K562 (cell line): ENCODE data around the gene GLIS1. TPM values are rescaled to one million over a fixed set of nuclear protein-coding genes. Genes with fewer than 3 reads are reported as not detected.

ENCODE experiments used
- ATAC-seq: fragments of 200-7000 bp; cut with Tn5 transposase; 3 replicates; pipeline ENCODE4 v1.9.1; 2020; ENCODE audit warnings: moderate library complexity
- BruUV-seq: library from RNA; stranded (reverse); fragments of 400-500 nt; replicated peaks from 2 replicates; lab custom pipeline; 2021; lab: Mats Ljungman, UMichigan
- CTCF ChIA-PET: fragments of 300-600 bp; formaldehyde crosslinking; extraction: SDS; loops from one replicate; lab custom pipeline; 2021; ENCODE audit warnings: low intra/inter-chr PET ratio; lab: Yijun Ruan, JAX
- POLR2A ChIA-PET: fragments of 300-600, 350-650 bp; sonication (Branson Sonifier 250); formaldehyde crosslinking; extraction: SDS; loops from one replicate; lab custom pipeline; 2021; ENCODE audit warnings: antibody characterized with exemption, inconsistent platforms; lab: Yijun Ruan, JAX
- DNase-seq, 4 experiments: peaks; one replicate each; pipeline versions ENCODE4 v3.0.0 to v3.0.0-alpha.2; 2011 to 2018; ENCODE audit warnings: low spot score in 3 of 4, mixed read lengths in 3 of 4; ENCODE audit errors: extremely low read depth in 1 of 4
- FAIRE-seq: peaks from 2 replicates; lab custom pipeline; 2011; peaks lifted over from hg19 to GRCh38; lab: Jason Lieb, UNC
- H2AFZ ChIP-seq: 2 replicates; pipeline ENCODE4 v1.6.0; 2011; ENCODE audit warnings: low read depth, low read length, control low read depth, inconsistent platforms
- H3K27ac ChIP-seq: fragments of 200-600 bp; 3 replicates; pipeline ENCODE4 v1.8.0; 2011; ENCODE audit warnings: low read depth, mild to moderate bottlenecking, control low read depth, inconsistent platforms, low read length, moderate library complexity, mixed read lengths; ENCODE audit errors: extremely low read depth
- H3K27me3 ChIP-seq, 2 experiments: fragments of 300-600 bp in 1 of 2; 2 replicates in 1 of 2; 3 replicates in 1 of 2; pipeline versions ENCODE4 v1.6.0 to v1.8.0; 2011; ENCODE audit warnings: inconsistent platforms in 2 of 2, low read length in 2 of 2, mild to moderate bottlenecking in 1 of 2, mixed read lengths in 1 of 2, moderate library complexity in 1 of 2; ENCODE audit not compliant: control insufficient read depth in 2 of 2, insufficient read depth in 2 of 2
- H3K36me3 ChIP-seq: fragments of 300-600 bp; 3 replicates; pipeline ENCODE4 v1.8.0; 2011; ENCODE audit warnings: mild to moderate bottlenecking, low read length, inconsistent platforms; ENCODE audit not compliant: control insufficient read depth, insufficient read depth
- H3K4me1 ChIP-seq, 2 experiments: fragments of 200-600 bp in 1 of 2; replicated peaks in 1 of 2; 2 replicates in 1 of 2; 3 replicates in 1 of 2; pipeline versions ENCODE4 v1.5.1 to v1.8.0; 2011; ENCODE audit warnings: inconsistent platforms in 2 of 2, low read length in 2 of 2, mild to moderate bottlenecking in 1 of 2, mixed read lengths in 1 of 2, moderate library complexity in 1 of 2; ENCODE audit not compliant: control insufficient read depth in 2 of 2, insufficient read depth in 2 of 2
- H3K4me2 ChIP-seq: 2 replicates; pipeline ENCODE4 v1.6.1; 2011; ENCODE audit warnings: low read length, control low read depth, inconsistent platforms, mixed read lengths; ENCODE audit not compliant: insufficient read depth
- H3K4me3 ChIP-seq: fragments of 200-600 bp; sonication (generic), shearing (Covaris generic); 2 replicates; pipeline ENCODE4 v1.5.1; 2016; ENCODE audit warnings: control low read depth, inconsistent platforms
- H3K79me2 ChIP-seq: fragments of 200-600 bp; 3 replicates; pipeline ENCODE4 v1.8.0; 2011; ENCODE audit warnings: low read length, inconsistent platforms; ENCODE audit not compliant: control insufficient read depth, insufficient read depth
- H3K9ac ChIP-seq, 2 experiments: 2 replicates each; pipeline versions ENCODE4 v1.6.0 to v1.6.1; 2011; ENCODE audit warnings: low read depth in 2 of 2, low read length in 2 of 2, control low read depth in 1 of 2, inconsistent platforms in 1 of 2, mild to moderate bottlenecking in 1 of 2, mixed read lengths in 1 of 2; ENCODE audit not compliant: insufficient read depth in 1 of 2
- H3K9me1 ChIP-seq: one replicate; pipeline ENCODE4 v1.6.0; 2011; ENCODE audit warnings: inconsistent platforms, mild to moderate bottlenecking, low read length, moderate library complexity; ENCODE audit not compliant: control insufficient read depth, insufficient read depth
- H3K9me3 ChIP-seq: replicated peaks from 2 replicates; pipeline ENCODE4 v1.5.1; 2011; ENCODE audit warnings: low read depth, low read length, inconsistent platforms; ENCODE audit not compliant: control insufficient read depth, insufficient read depth
- H4K20me1 ChIP-seq: replicated peaks from 2 replicates; pipeline ENCODE4 v1.6.1; 2011; ENCODE audit warnings: low read length, inconsistent platforms, mixed read lengths; ENCODE audit not compliant: control insufficient read depth, insufficient read depth
- CBX3 ChIP-seq, 2 experiments: IDR thresholded peaks; 1 replicate in 1 of 2; 2 replicates in 1 of 2; pipeline ENCODE4 v1.6.1; 2012; ENCODE audit warnings: inconsistent platforms in 2 of 2, low read length in 2 of 2, borderline replicate concordance in 1 of 2, control low read depth in 1 of 2
- ESRRB ChIP-seq: fragments of 250-450 bp; sonication (Bioruptor Pico); IDR thresholded peaks from 2 replicates; pipeline ENCODE4 v1.5.0; 2020; ENCODE audit warnings: mild to moderate bottlenecking, moderate library complexity, borderline replicate concordance
- HDAC1 ChIP-seq, 2 experiments: fragments of 450-650 bp; IDR thresholded peaks; 2 replicates each; pipeline ENCODE4 v1.6.1; 2016 to 2017; ENCODE audit warnings: inconsistent platforms in 1 of 2, mild to moderate bottlenecking in 1 of 2, moderate library complexity in 1 of 2
- HLTF ChIP-seq: fragments of 450-650 bp; IDR thresholded peaks from 2 replicates; pipeline ENCODE4 v1.6.1; 2016
- NUFIP1 ChIP-seq: fragments of 450-650 bp; IDR thresholded peaks from 2 replicates; pipeline ENCODE4 v1.6.1; 2018; ENCODE audit not compliant: partially characterized antibody
- POLR2AphosphoS2 ChIP-seq: IDR thresholded peaks from 2 replicates; pipeline ENCODE4 v1.6.1; 2012; ENCODE audit warnings: low read length, improper control_type of control experiment
- RBM39 ChIP-seq: fragments of 200-400 bp; formaldehyde crosslinking; optimal IDR thresholded peaks from 2 replicates; pipeline ENCODE3; 2018; ENCODE audit warnings: low read depth, low read length
- SIRT6 ChIP-seq: IDR thresholded peaks from one replicate; pipeline ENCODE4 v1.6.1; 2012; ENCODE audit warnings: low read depth, mild to moderate bottlenecking, control low read depth, inconsistent platforms, low read length, moderate library complexity
- ZFP30 ChIP-seq: fragments of 250-450 bp; sonication (Bioruptor Pico); IDR thresholded peaks from 2 replicates; pipeline ENCODE4 v1.8.0; 2022; ENCODE audit warnings: moderate library complexity, mild to moderate bottlenecking, inconsistent platforms, borderline replicate concordance
- WGBS: fragments of 100-300 bp; shearing (Covaris generic); methylation state at CpG from one replicate; pipeline ENCODE4 v1.1.6; 2016; ENCODE audit warnings: low coverage, mixed read lengths; ENCODE audit not compliant: insufficient coverage; ENCODE audit errors: missing lambda C conversion rate; 5-methylcytosine and 5-hydroxymethylcytosine counted together
- in situ Hi-C: fragments of 300-500 bp; cut with MboI; formaldehyde crosslinking; loops from 4 replicates; pipeline ENCODE4 v1.15.0; 2018; ENCODE audit warnings: inconsistent platforms, mixed read lengths
- intact Hi-C: fragments of 100-400 bp; cut with micrococcal nuclease; formaldehyde crosslinking; loops from 2 replicates; pipeline ENCODE4 v1.14.2; 2022
- polyA plus RNA-seq, 8 experiments: library from polyadenylated mRNA; depleted of rRNA in 4 of 8; stranded (reverse) in 5 of 8; unstranded in 3 of 8; fragments of >200 nt; fragmentation: Nextera tagmentation in 2 of 8; fragmentation: Illumina TruSeq in 1 of 8; extraction: Ambion mirVana in 2 of 8; extraction: Trizol in 1 of 8; gene quantifications; 2 replicates each; pipeline versions ENCODE4 v1.2.1 to v1.2.3, GENCODE V29; 2011 to 2014; ENCODE audit warnings: inconsistent platforms in 1 of 8, missing spikeins in 1 of 8
- total RNA-seq, 7 experiments: library from RNA; depleted of rRNA in 6 of 7; stranded (reverse); fragments of >200 nt in 6 of 7; fragmentation: Illumina TruSeq in 2 of 7; extraction: Trizol in 2 of 7; gene quantifications; 2 replicates each; pipeline versions ENCODE4 v1.2.1 to v1.2.3, GENCODE V29; 2011 to 2021; ENCODE audit warnings: low replicate concordance in 1 of 7

GLIS1 gene
- total and polyA plus RNA-seq, 9 of the 15 experiments (the other 6 are each of a cell fraction or from before 2014, with no cell fraction given) = not detected

- FAIRE-seq (no peak), DNase-seq (no peak)
- CTCF ChIA-PET = no interaction called here
- H3K4me1 ChIP-seq = peaks cover 0 to 4% of the 10 kb centered on the region in 2 experiments; a peak in 1 of 5 replicates
- no peaks in the 10 kb centered on the region for H3K9me1 ChIP-seq
- no peak overlapping the region for H2AFZ ChIP-seq
- H3K4me2 ChIP-seq = no peak overlapping the region
- 0% methylated on average over 4 of the region's 4 CpGs for WGBS
- no peak overlapping the region for H3K4me3 ChIP-seq
- TF ChIP-seq NUFIP1 = no peak
- no peak for TF ChIP-seq ESRRB
- TF ChIP-seq CBX3 (IDR thresholded peaks at IDR 0.05; ENCODE audit: borderline replicate concordance in 1 of 2, low read length in 2 of 2) = no peak
- TF ChIP-seq SIRT6 = no peak
- TF ChIP-seq RBM39 = no peak
- TF ChIP-seq HDAC1 (IDR thresholded peaks at IDR 0.05) = no peak
- no peak for TF ChIP-seq POLR2AphosphoS2
- TF ChIP-seq HLTF = no peak
- TF ChIP-seq ZFP30 (CRISPR knock-in tag) = no peak
- TF ChIP-seq, all 486 proteins: peak for 0
- no peak for ATAC-seq
- Histone ChIP-seq H3K36me3 (no peaks in the 10 kb centered on the region), H3K27me3 (peaks cover 35 to 82% of the 10 kb centered on the region in 2 experiments), H3K9me3 (no peaks in the 10 kb centered on the region), H3K79me2 (no peaks in the 10 kb centered on the region), H3K27ac (no peak overlapping the region), H3K9ac (no peak overlapping the region), H4K20me1 (peaks cover 9% of the 10 kb centered on the region)
- BruUV-seq = no TSS peak
- intact Hi-C loops = loop anchor here (10.0 kb wide), 1 partner anchor 461 kb away; the partner anchor contains the start of genes IFT25 and LRRC42
- POLR2A ChIA-PET = interaction anchor here (1.0 kb wide), 1 partner anchor 18 kb away, joined by 3 read pairs; no protein-coding TSS in a partner anchor
- in situ Hi-C loops = no loop called here
Observed at GRCh38 chr1:53483656-53484055, 255.3 kb downstream of the GLIS1 start.
